Measurements from ENCODE around the gene ZNF331.
"Not testable (repeated sequence)": the region's sequence is repeated elsewhere in the genome, so short reads cannot be mapped to it uniquely, and the experiment has no call there.

Gene ZNF331

GRCh38 chr19:53504365-53504703 lies 33.6 kb upstream of the ZNF331 start:
- not testable (repeated sequence) for H3K9me2 ChIP-seq (replicated peaks; ENCODE audit: insufficient read depth, low read length); H3F3A ChIP-seq (ENCODE audit: insufficient read depth); H3K27me3 ChIP-seq (ENCODE audit: low read length); H3K9me3 ChIP-seq (ENCODE audit: insufficient read depth, low read length); H3K4me3 ChIP-seq (ENCODE audit: insufficient read depth, low read length, poor library complexity, severe bottlenecking); H4K20me1 ChIP-seq (ENCODE audit: low read depth, low read length); H3K36me3 ChIP-seq (ENCODE audit: low read length); H3K9ac ChIP-seq (ENCODE audit: low read length); H3K79me2 ChIP-seq (ENCODE audit: insufficient read depth, low read length); H2AFZ ChIP-seq (ENCODE audit: low read depth, low read length, severe bottlenecking); H3K4me2 ChIP-seq (ENCODE audit: low read depth, low read length, poor library complexity, severe bottlenecking); H3K27ac ChIP-seq (ENCODE audit: low read depth, low read length)

- H3K79me2 ChIP-seq (ENCODE audit: insufficient read depth, low read length): no peaks in the 10 kb centered on the region
- H4K20me1 ChIP-seq (ENCODE audit: low read depth, low read length): no peaks in the 10 kb centered on the region
- H2AFZ ChIP-seq (ENCODE audit: low read depth, low read length, severe bottlenecking): no peak overlapping the region
- H3K9me3 ChIP-seq (ENCODE audit: insufficient read depth, low read length): no peaks in the 10 kb centered on the region
- H3K27me3 ChIP-seq (ENCODE audit: low read length): no peaks in the 10 kb centered on the region; the same call in 1 of the 2 replicates
- no peak overlapping the region for H3K4me2 ChIP-seq (ENCODE audit: low read depth, low read length, poor library complexity, severe bottlenecking)
- H3K9ac ChIP-seq (ENCODE audit: low read length): no peak overlapping the region
- no peaks in the 10 kb centered on the region for H3K36me3 ChIP-seq (ENCODE audit: low read length)
- no peaks in the 10 kb centered on the region for H3F3A ChIP-seq (ENCODE audit: insufficient read depth)
- no peak overlapping the region for H3K27ac ChIP-seq (ENCODE audit: low read depth, low read length)
- H3K4me3 ChIP-seq (ENCODE audit: insufficient read depth, low read length, poor library complexity, severe bottlenecking): no peak overlapping the region
- no peaks in the 10 kb centered on the region for H3K9me2 ChIP-seq (replicated peaks; ENCODE audit: insufficient read depth, low read length)
- TF ChIP-seq, protein P1, sequence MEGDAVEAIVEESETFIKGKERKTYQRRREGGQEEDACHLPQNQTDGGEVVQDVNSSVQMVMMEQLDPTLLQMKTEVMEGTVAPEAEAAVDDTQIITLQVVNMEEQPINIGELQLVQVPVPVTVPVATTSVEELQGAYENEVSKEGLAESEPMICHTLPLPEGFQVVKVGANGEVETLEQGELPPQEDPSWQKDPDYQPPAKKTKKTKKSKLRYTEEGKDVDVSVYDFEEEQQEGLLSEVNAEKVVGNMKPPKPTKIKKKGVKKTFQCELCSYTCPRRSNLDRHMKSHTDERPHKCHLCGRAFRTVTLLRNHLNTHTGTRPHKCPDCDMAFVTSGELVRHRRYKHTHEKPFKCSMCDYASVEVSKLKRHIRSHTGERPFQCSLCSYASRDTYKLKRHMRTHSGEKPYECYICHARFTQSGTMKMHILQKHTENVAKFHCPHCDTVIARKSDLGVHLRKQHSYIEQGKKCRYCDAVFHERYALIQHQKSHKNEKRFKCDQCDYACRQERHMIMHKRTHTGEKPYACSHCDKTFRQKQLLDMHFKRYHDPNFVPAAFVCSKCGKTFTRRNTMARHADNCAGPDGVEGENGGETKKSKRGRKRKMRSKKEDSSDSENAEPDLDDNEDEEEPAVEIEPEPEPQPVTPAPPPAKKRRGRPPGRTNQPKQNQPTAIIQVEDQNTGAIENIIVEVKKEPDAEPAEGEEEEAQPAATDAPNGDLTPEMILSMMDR (IDR thresholded peaks at IDR 0.05; ENCODE audit: insufficient read depth, low read length, poor library complexity, severe bottlenecking): no peak
- TF ChIP-seq EZH2phosphoT487 (conservative IDR thresholded peaks at IDR 0.05; ENCODE audit: low read length): no peak
Measured at GRCh38 chr19:53504885-53505284, 33.1 kb upstream of the ZNF331 start.

DNA sequence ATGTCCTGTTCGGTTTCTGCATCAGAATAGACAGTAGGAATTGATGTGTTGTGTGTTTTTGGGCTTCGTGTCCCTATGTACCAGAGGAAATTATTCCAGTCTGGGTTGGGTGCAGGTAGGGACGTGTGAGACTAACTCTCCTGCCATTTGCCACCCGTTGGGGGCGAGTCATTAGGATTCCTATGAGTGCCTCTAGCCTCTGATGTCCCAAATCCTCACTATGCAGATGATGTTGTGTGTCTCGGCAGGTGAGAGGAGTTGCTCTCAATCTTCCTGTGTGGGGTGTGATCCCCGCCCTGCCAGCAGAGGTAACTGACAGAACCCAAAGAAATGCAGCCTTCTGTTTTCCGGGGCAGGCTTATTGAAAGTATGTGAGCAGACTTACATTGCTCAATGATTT lies 31.2 kb upstream of the ZNF331 start:
- H3K4me3 ChIP-seq (ENCODE audit: insufficient read depth, low read length, poor library complexity, severe bottlenecking): no peak overlapping the region
- H3K27ac ChIP-seq (ENCODE audit: low read depth, low read length): no peak overlapping the region
- H3K36me3 ChIP-seq (ENCODE audit: low read length): no peaks in the 10 kb centered on the region
- H3K27me3 ChIP-seq (ENCODE audit: low read length): no peaks in the 10 kb centered on the region; the same call in 1 of the 2 replicates
- TF ChIP-seq, protein P1 (IDR thresholded peaks at IDR 0.05; ENCODE audit: insufficient read depth, low read length, poor library complexity, severe bottlenecking): no peak
- TF ChIP-seq EZH2phosphoT487 (conservative IDR thresholded peaks at IDR 0.05; ENCODE audit: low read length): no peak
- no peaks in the 10 kb centered on the region for H4K20me1 ChIP-seq (ENCODE audit: low read depth, low read length)
- no peak overlapping the region for H3K9ac ChIP-seq (ENCODE audit: low read length)
- H3K9me2 ChIP-seq (replicated peaks; ENCODE audit: insufficient read depth, low read length): no peaks in the 10 kb centered on the region
- no peaks in the 10 kb centered on the region for H3F3A ChIP-seq (ENCODE audit: insufficient read depth)
- H2AFZ ChIP-seq (ENCODE audit: low read depth, low read length, severe bottlenecking): no peak overlapping the region
- H3K4me2 ChIP-seq (ENCODE audit: low read depth, low read length, poor library complexity, severe bottlenecking): no peak overlapping the region
- no peaks in the 10 kb centered on the region for H3K79me2 ChIP-seq (ENCODE audit: insufficient read depth, low read length)
- no peaks in the 10 kb centered on the region for H3K9me3 ChIP-seq (ENCODE audit: insufficient read depth, low read length)

DNA sequence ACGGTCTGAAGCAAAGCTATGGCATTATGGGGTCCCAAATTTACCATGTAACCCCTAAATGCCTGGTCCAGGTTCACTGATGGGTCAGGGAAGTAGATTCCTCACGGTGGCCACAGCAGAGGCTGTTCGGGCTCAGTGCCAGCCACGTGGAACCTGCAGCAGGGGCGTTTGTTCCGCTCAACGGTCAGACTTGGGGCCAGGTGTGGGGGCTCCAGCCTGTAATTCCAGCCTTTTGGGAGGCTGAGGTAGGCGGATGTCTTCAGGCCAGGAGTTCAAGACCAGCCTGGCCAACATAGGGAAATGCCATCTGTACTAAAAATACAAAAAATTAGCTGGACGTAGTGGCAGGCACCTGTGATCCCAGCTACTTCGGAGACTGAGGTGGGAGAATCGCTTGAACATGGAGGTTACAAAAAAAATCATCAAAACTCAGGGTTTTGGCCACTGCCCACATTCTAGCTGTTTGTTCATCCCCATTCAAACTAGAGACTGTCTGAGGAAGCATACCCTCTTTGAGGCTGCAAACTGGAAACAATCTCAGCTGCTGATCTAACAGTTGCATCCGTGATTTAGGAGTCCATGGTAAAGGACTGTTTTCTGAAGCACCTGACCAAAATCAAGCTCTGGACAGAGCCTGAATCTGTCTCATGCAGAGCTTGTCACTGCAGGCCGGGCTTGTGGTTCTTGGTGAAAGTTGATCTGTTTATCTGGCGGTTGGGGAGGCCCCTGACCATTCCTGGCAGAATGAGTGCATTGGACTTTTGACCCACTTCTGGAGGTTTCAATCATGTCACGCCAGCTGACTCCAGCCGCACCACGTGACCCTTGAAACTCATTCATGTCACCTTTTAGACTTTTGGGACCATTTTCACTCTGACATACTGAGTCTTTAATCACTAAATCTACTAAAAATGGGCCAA lies 30.2 kb upstream of the ZNF331 start:
- TF ChIP-seq, protein P1 (IDR thresholded peaks at IDR 0.05; ENCODE audit: insufficient read depth, low read length, poor library complexity, severe bottlenecking): no peak
- TF ChIP-seq EZH2phosphoT487 (conservative IDR thresholded peaks at IDR 0.05; ENCODE audit: low read length): no peak
- Histone ChIP-seq H3K27me3 (ENCODE audit: low read length) (no peaks in the 10 kb centered on the region; the same call in 1 of the 2 replicates), H3K36me3 (ENCODE audit: low read length) (no peaks in the 10 kb centered on the region), H3K79me2 (ENCODE audit: insufficient read depth, low read length) (no peaks in the 10 kb centered on the region), H3K4me2 (ENCODE audit: low read depth, low read length, poor library complexity, severe bottlenecking) (no peak overlapping the region), H2AFZ (ENCODE audit: low read depth, low read length, severe bottlenecking) (no peak overlapping the region), H3K9me3 (ENCODE audit: insufficient read depth, low read length) (no peaks in the 10 kb centered on the region), H3K27ac (ENCODE audit: low read depth, low read length) (no peak overlapping the region), H3F3A (ENCODE audit: insufficient read depth) (no peaks in the 10 kb centered on the region), H3K4me3 (ENCODE audit: insufficient read depth, low read length, poor library complexity, severe bottlenecking) (no peak overlapping the region), H3K9ac (ENCODE audit: low read length) (no peak overlapping the region), H3K9me2 (replicated peaks; ENCODE audit: insufficient read depth, low read length) (no peaks in the 10 kb centered on the region), H4K20me1 (ENCODE audit: low read depth, low read length) (no peaks in the 10 kb centered on the region)

Measured in SU-DHL-6 (cell line).